DMS153 (cell line): ENCODE measurements around the gene ABHD14A.
"Not testable (repeated sequence)": the region's sequence is repeated elsewhere in the genome, so short reads cannot be mapped to it uniquely, and the experiment has no call there.

Source experiments
- DNase-seq: peaks from one replicate; lab custom pipeline; 2025; lab: John Stamatoyannopoulos, UW

Gene ABHD14A

GRCh38 chr3:51974277-51974962 is 444 bp upstream of the ABHD14A start:
- no peak for DNase-seq

DNA sequence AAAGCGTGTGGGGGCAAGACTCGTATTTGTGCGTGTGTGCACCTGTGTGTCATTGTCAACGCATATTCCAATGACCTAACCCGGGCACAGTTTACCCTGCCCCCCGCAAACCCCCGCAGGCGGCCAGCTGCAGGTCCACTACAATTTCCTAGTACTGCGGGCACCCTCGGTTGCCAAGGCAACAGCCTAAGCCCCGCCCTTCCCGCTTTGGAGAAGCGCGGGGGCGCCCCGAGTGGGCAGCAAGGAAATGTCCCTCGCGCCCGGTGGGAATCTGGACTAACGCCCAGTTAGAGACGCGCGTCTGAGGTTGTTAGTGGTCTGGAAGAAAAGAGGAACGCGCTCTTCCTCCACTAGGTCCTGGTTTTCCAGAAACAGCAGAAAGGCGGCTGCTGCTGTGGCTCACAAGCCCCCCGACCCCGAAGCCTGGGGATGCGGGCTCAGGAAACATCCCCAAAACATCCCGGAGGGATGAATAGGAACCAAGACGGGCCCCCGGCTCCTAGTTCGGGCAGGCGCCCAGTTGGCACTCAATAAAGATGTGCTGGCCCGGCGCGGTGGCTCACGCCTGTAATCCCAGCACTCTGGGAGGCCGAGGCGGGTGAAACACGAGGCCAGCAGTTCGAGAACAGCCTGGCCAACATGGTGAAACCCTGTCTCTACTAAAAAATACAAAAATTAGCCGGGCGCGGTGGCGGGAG is 1.1 kb downstream of the ABHD14A start:
- DNase-seq: no peak

GRCh38 chr3:51977446-51978142 is 2.7 kb downstream of the ABHD14A start:
- DNase-seq: no peak

- DNase-seq: no peak
These were observed 3.3 kb downstream of the ABHD14A start for GRCh38 chr3:51978143-51978502.

DNA sequence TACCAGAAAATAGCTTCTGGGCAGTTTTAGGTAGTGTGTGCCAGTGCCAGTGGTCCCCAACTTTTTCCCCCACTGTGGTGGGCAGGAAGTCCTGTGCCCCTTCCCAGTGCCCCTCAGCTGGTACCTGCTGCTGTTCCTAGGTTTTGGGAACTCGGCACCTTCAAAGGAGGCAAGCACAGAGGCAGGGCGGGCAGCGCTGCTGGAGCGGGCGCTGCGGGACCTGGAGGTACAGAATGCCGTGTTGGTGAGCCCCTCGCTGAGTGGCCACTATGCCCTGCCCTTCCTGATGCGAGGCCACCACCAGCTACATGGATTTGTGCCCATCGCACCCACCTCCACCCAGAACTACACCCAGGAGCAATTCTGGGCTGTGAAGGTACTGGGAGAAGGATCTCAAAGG is 5.4 kb downstream of the ABHD14A start:
- no peak for DNase-seq

GRCh38 chr3:51982352-51982837 is 7.5 kb downstream of the ABHD14A start:
- peak; percentile 18 for DNase-seq

GRCh38 chr3:51982838-51983577 is 8.1 kb downstream of the ABHD14A start, which contains the start of gene ACY1:
Gene ACY1 (plus strand): TSS chr3:51983535. CDS start chr3:51984065, 530 bp downstream.
- DNase-seq: peak; percentile 19

- no peak for DNase-seq
These were observed 8.9 kb downstream of the ABHD14A start for GRCh38 chr3:51983578-51984268.

DNA sequence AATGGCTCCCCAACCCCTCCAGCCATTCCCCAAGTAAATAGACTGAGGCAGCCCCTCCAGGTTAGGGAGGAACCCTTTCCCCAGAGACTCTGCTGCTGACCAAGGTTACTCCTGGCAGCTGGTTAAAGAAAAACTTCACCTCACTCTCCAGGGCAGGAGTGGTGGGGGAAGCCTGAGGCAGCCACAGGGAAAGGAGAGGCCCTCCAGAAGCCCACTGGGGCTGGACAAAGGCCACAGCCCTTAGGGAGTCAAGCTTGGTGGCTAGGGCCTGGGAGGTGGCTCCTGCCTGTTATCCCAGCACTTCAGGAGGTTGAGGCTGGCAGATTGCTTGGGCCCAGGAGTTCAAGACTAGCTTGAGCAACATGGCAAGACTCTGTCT is 9.4 kb downstream of the ABHD14A start:
- DNase-seq: no peak

- no peak for DNase-seq
These were observed 10.2 kb downstream of the ABHD14A start for GRCh38 chr3:51985063-51985462.

DNA sequence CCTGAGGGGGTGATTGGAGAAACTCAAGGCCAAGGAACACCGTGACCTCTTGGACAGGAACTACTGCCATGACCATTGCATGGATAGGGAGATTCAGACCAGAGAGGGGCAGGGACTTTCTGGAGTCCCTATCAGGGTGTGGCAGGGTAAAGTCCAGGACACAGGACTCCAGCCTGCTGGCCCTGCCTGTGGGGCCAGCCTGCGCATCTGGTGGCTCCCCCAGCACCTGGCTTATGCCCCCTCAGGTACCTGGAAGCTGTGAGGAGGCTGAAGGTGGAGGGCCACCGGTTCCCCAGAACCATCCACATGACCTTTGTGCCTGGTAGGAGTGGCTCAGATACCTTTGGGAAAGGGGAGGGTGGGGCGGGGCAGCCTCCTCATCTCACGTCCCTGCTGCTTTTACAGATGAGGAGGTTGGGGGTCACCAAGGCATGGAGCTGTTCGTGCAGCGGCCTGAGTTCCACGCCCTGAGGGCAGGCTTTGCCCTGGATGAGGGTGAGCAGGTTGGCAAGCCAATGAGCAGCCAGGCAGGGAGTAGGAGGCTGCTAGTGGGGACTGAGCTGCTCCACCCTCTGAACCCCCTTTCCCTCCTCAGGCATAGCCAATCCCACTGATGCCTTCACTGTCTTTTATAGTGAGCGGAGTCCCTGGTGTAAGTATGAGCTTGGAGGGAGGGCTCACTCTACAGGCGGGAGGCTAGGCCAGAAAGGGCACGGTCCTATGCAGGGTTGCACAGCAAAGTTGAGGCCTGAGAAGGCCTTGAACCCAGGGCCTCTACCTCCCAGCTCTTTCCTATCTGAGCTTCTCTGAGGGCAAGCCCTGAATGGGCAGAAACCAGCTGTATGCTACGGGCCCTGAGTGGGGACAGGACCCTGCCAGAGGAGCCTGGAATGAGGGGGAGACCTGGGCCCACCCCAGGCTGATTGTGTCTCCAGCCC is 11.4 kb downstream of the ABHD14A start:
- no peak for DNase-seq

DNA sequence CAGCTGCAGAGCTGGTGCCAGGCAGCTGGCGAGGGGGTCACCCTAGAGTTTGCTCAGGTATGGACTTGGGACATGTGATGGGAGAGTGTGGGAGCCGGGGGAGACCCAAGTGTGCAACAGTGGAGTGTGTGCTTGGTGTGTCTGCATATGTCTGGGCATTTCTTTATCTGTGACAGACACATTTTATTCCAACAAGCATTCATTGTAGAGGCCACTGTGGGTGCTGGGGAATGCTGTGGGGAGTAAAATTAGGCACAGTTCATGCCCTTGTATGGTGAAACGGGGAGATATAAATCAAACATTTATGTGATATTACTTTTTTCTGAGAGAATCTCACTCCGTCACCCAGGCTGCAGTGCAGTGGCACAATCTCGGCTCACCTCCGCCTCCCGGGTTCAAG is 12.7 kb downstream of the ABHD14A start:
- DNase-seq: no peak

GRCh38 chr3:51988286-51989146 is 13.7 kb downstream of the ABHD14A start:
- DNase-seq: no peak

DNA sequence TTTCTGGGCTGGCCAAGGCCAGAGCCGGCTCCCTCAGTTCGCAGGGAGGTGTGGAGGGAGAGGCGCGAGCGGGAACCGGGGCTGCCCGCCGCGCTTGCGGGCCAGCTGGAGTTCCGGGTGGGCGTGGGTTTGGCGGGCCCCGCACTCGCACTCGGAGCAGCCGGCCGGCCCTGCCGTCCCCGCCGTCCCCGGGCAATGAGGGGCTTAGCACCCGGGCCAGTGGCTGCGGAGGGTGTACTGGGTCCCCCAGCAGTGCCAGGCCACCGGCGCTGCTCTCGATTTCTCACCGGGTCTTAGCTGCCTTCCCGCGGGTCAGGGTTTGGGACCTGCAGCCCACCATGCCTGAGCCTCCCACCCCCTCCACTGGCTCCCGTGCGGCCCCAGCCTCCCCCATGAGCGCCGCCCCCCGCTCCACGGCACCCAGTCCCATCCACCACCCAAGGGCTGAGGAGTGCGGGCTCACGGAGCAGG is 15.7 kb downstream of the ABHD14A start:
- DNase-seq: not testable (repeated sequence)

- DNase-seq: no peak
These were observed 17.3 kb downstream of the ABHD14A start for GRCh38 chr3:51992017-51992682.

- DNase-seq: not testable (repeated sequence)
These were observed 18.8 kb downstream of the ABHD14A start for GRCh38 chr3:51993657-51994056.

GRCh38 chr3:51994530-51994929 is 19.7 kb downstream of the ABHD14A start:
- no peak for DNase-seq

GRCh38 chr3:51995346-51996163 is 20.7 kb downstream of the ABHD14A start, which contains the start of gene RPL29:
Gene RPL29 (minus strand): TSS chr3:51995895. CDS start chr3:51995461, 434 bp downstream.
- DNase-seq: peak; percentile 71
